Measurements from ENCODE around the gene COX4I2. TPM values are rescaled to one million over a fixed set of nuclear protein-coding genes. Genes with fewer than 3 reads are reported as not detected.
A peak's percentile ranks its signal among the peaks of the same experiment; 100 is the strongest.

COX4I2 gene
- total RNA-seq, 1 experiment from 2014 or later = not detected

GRCh38 chr20:31606804-31607639 lies 30.7 kb upstream of the COX4I2 start:
- ATAC-seq = peak; percentile 7
- peaks cover 17% of the 10 kb centered on the region for H4K20me1 ChIP-seq (ENCODE audit: low read length)

GRCh38 chr20:31607640-31608250 lies 30.0 kb upstream of the COX4I2 start:
- CTCF ChIA-PET = interaction anchor here (0.7 to 2.3 kb wide), 7 partner anchors 14 to 116 kb away, joined by 3 to 23 read pairs (median 5); no protein-coding TSS in a partner anchor
- H3F3A ChIP-seq (ENCODE audit: low read length, unreplicated experiment) = peaks cover 15% of the 10 kb centered on the region

More at GRCh38 chr20:31606804-31607639, 30.7 kb upstream of the COX4I2 start:
- DNase-seq = peak; percentile 59
- Histone ChIP-seq H3K9me3 (ENCODE audit: low read length) (no peaks in the 10 kb centered on the region), H3K79me2 (ENCODE audit: low read length) (peaks cover 33% of the 10 kb centered on the region), H3K36me3 (ENCODE audit: low read depth, low read length) (0 out of 2 replicates have a peak, but pooled peaks cover 6% of the 10 kb centered on the region), H3K4me2 (ENCODE audit: low read length) (peak overlapping the region; percentile 83), H3F3A (ENCODE audit: low read length, unreplicated experiment) (peaks cover 15% of the 10 kb centered on the region), H3K27ac (ENCODE audit: low read length) (peak overlapping the region; percentile 69), H3K4me3 (ENCODE audit: low read length) (peak overlapping the region; percentile 97), H3K9ac (ENCODE audit: low read length) (peak overlapping the region; percentile 90), H3K4me1 (ENCODE audit: insufficient read depth, low read length) (peaks cover 74% of the 10 kb centered on the region), H3K27me3 (ENCODE audit: low read length) (no peaks in the 10 kb centered on the region), H3K9me2 (replicated peaks; ENCODE audit: low read length) (no peaks in the 10 kb centered on the region), H2AFZ (ENCODE audit: low read length) (no peak overlapping the region)
- no peak for TF ChIP-seq EZH2phosphoT487 (IDR thresholded peaks at IDR 0.05; ENCODE audit: borderline replicate concordance, low read length)
- intact Hi-C loops (cut with micrococcal nuclease) = no loop called here
- TSS peak; percentile 14 for BruUV-seq (replicated peaks)
- POLR2A ChIA-PET (ENCODE audit: unreplicated experiment) = interaction anchor here (0.8 to 1.6 kb wide), 3 partner anchors 14 to 40 kb away, joined by 6 to 12 read pairs (median 6); no protein-coding TSS in a partner anchor
- CTCF ChIA-PET = interaction anchor here (0.8 to 2.3 kb wide), 3 partner anchors 44 to 117 kb away, joined by 3 to 19 read pairs (median 4); no protein-coding TSS in a partner anchor

More at GRCh38 chr20:31607640-31608250, 30.0 kb upstream of the COX4I2 start:
- Histone ChIP-seq H3K4me3 (ENCODE audit: low read length) (peak overlapping the region; percentile 97), H2AFZ (ENCODE audit: low read length) (peak overlapping the region; percentile 7; the same call in 1 of the 2 replicates), H3K9ac (ENCODE audit: low read length) (peak overlapping the region; percentile 19; the same call in 1 of the 2 replicates), H3K4me2 (ENCODE audit: low read length) (peak overlapping the region; percentile 83), H3K4me1 (ENCODE audit: insufficient read depth, low read length) (peaks cover 73% of the 10 kb centered on the region), H3K27me3 (ENCODE audit: low read length) (no peaks in the 10 kb centered on the region), H3K27ac (ENCODE audit: low read length) (peak overlapping the region; percentile 69), H3K9me3 (ENCODE audit: low read length) (no peaks in the 10 kb centered on the region), H3K9me2 (replicated peaks; ENCODE audit: low read length) (no peaks in the 10 kb centered on the region), H3K79me2 (ENCODE audit: low read length) (peaks cover 33% of the 10 kb centered on the region), H3K36me3 (ENCODE audit: low read depth, low read length) (0 out of 2 replicates have a peak, but pooled peaks cover 6% of the 10 kb centered on the region), H4K20me1 (ENCODE audit: low read length) (peaks cover 17% of the 10 kb centered on the region)
- intact Hi-C loops (cut with micrococcal nuclease) = loop anchor here (1.0 kb wide), 1 partner anchor 35 kb away; no protein-coding TSS in a partner anchor
- POLR2A ChIA-PET (ENCODE audit: unreplicated experiment) = interaction anchor here (0.6 to 1.6 kb wide), 6 partner anchors 14 to 45 kb away, joined by 5 to 27 read pairs (median 7); no protein-coding TSS in a partner anchor
- ATAC-seq = no peak
- DNase-seq = peak; percentile 24
- TF ChIP-seq CTCF (conservative IDR thresholded peaks at IDR 0.05; ENCODE audit: low read depth, low read length) (no peak), EZH2phosphoT487 (IDR thresholded peaks at IDR 0.05; ENCODE audit: borderline replicate concordance, low read length) (no peak), EZH2 (IDR thresholded peaks at IDR 0.05; ENCODE audit: low read length, unreplicated experiment) (no peak)
- BruUV-seq (replicated peaks) = no TSS peak

Data from PC-3 (cell line).